ENCODE data around the gene RPRD1B.
"Not testable (repeated sequence)": the region's sequence is repeated elsewhere in the genome, so short reads cannot be mapped to it uniquely, and the experiment has no call there.

Gene RPRD1B

GRCh38 chr20:38002422-38002821 is 31.1 kb upstream of the RPRD1B start:
- no peak for TF ChIP-seq MYC (IDR thresholded peaks at IDR 0.05; ENCODE audit: low read depth, low read length)
- TF ChIP-seq MAX (IDR thresholded peaks at IDR 0.05; ENCODE audit: low read depth, low read length): no peak
- no peak for TF ChIP-seq POLR2A (IDR thresholded peaks at IDR 0.05; ENCODE audit: extremely low read depth, insufficient read length)
- no peak for TF ChIP-seq CTCF (IDR thresholded peaks at IDR 0.05; ENCODE audit: low read depth, low read length)
- H3K4me3 ChIP-seq (ENCODE audit: low read depth, low read length): no peak overlapping the region
- no peak for DNase-seq (ENCODE audit: low read depth)

- TF ChIP-seq CTCF (IDR thresholded peaks at IDR 0.05; ENCODE audit: low read depth, low read length): no peak
- no peak for TF ChIP-seq POLR2A (IDR thresholded peaks at IDR 0.05; ENCODE audit: extremely low read depth, insufficient read length)
- no peak for TF ChIP-seq MAX (IDR thresholded peaks at IDR 0.05; ENCODE audit: low read depth, low read length)
- no peak for TF ChIP-seq MYC (IDR thresholded peaks at IDR 0.05; ENCODE audit: low read depth, low read length)
- no peak overlapping the region for H3K4me3 ChIP-seq (ENCODE audit: low read depth, low read length)
- no peak for DNase-seq (ENCODE audit: low read depth)
Measured at GRCh38 chr20:38004416-38004815, 29.1 kb upstream of the RPRD1B start.

- TF ChIP-seq MAX (IDR thresholded peaks at IDR 0.05; ENCODE audit: low read depth, low read length) (no peak), MYC (IDR thresholded peaks at IDR 0.05; ENCODE audit: low read depth, low read length) (no peak), POLR2A (IDR thresholded peaks at IDR 0.05; ENCODE audit: extremely low read depth, insufficient read length) (no peak), CTCF (IDR thresholded peaks at IDR 0.05; ENCODE audit: low read depth, low read length) (no peak)
- no peak for DNase-seq (ENCODE audit: low read depth)
Measured at GRCh38 chr20:38005903-38006302, 27.6 kb upstream of the RPRD1B start.

GRCh38 chr20:38007526-38007925 is 26.0 kb upstream of the RPRD1B start:
- no peak overlapping the region for H3K4me3 ChIP-seq (ENCODE audit: low read depth, low read length)
- DNase-seq (ENCODE audit: low read depth): no peak
- TF ChIP-seq MYC (IDR thresholded peaks at IDR 0.05; ENCODE audit: low read depth, low read length) (no peak), POLR2A (IDR thresholded peaks at IDR 0.05; ENCODE audit: extremely low read depth, insufficient read length) (no peak), MAX (IDR thresholded peaks at IDR 0.05; ENCODE audit: low read depth, low read length) (no peak), CTCF (IDR thresholded peaks at IDR 0.05; ENCODE audit: low read depth, low read length) (no peak)

More at GRCh38 chr20:38005903-38006302, 27.6 kb upstream of the RPRD1B start:
- H3K4me3 ChIP-seq (ENCODE audit: low read depth, low read length): no peak overlapping the region

GRCh38 chr20:38008233-38008944 is 25.2 kb upstream of the RPRD1B start:
- no peak overlapping the region for H3K4me3 ChIP-seq (ENCODE audit: low read depth, low read length)
- no peak for TF ChIP-seq CTCF (IDR thresholded peaks at IDR 0.05; ENCODE audit: low read depth, low read length)
- TF ChIP-seq POLR2A (IDR thresholded peaks at IDR 0.05; ENCODE audit: extremely low read depth, insufficient read length): no peak
- no peak for TF ChIP-seq MAX (IDR thresholded peaks at IDR 0.05; ENCODE audit: low read depth, low read length)
- no peak for TF ChIP-seq MYC (IDR thresholded peaks at IDR 0.05; ENCODE audit: low read depth, low read length)
- no peak for DNase-seq (ENCODE audit: low read depth)

- DNase-seq (ENCODE audit: low read depth); H3K4me3 ChIP-seq (ENCODE audit: low read depth, low read length): not testable (repeated sequence)
Measured at GRCh38 chr20:38009416-38009815, 24.1 kb upstream of the RPRD1B start.
